HCT116 (cell line): ENCODE results near the gene ITGAV. TPM values are rescaled to one million over a fixed set of nuclear protein-coding genes. Genes with fewer than 3 reads are reported as not detected.

Experiments used
- ATAC-seq: fragments of 200-7000 bp; cut with Tn5 transposase; 2 replicates; pipeline ENCODE4 v1.9.1; 2020; ENCODE audit warnings: mild to moderate bottlenecking, moderate library complexity
- BruUV-seq: library from RNA; stranded (reverse); fragments of 400-500 nt; replicated peaks from 2 replicates; lab custom pipeline; 2021; lab: Mats Ljungman, UMichigan
- CTCF ChIA-PET: fragments of 300-600 bp; sonication (Branson Sonifier 250); formaldehyde crosslinking; loops from one replicate; lab custom pipeline; 2021; ENCODE audit warnings: antibody characterized with exemption; lab: Charles Lee
- POLR2A ChIA-PET: fragments of 300-600, 350-600 bp; sonication (Branson Sonifier 250); formaldehyde crosslinking; loops from one replicate; lab custom pipeline; 2021; ENCODE audit warnings: antibody characterized with exemption; lab: Charles Lee
- RAD21 ChIA-PET, 2 experiments: fragments of 300-600 bp; sonication (Branson Sonifier 250); formaldehyde crosslinking; loops; one replicate each; lab custom pipeline; 2023; ENCODE audit warnings: low total read pairs in 2 of 2; ENCODE audit not compliant: uncharacterized antibody in 2 of 2, unreplicated experiment in 2 of 2, low non-redundant PET in 1 of 2; lab: Charles Lee
- DNase-seq: peaks from one replicate; pipeline ENCODE4 v3.0.0-alpha.2; 2010; ENCODE audit warnings: low read depth, low spot score
- H2AFZ ChIP-seq: fragments of 200-600 bp; shearing (Covaris generic), sonication (generic); 2 replicates; pipeline ENCODE4 v1.6.1; 2017; ENCODE audit warnings: low read depth, mixed run types, mixed read lengths, antibody characterized with exemption, low read length; ENCODE audit not compliant: poor library complexity, severe bottlenecking
- H3K27ac ChIP-seq: 2 replicates; pipeline ENCODE4 v1.5.1; 2012; ENCODE audit warnings: low read depth, low read length
- H3K27me3 ChIP-seq: fragments of 200-600 bp; sonication (generic); 2 replicates; pipeline ENCODE4 v1.6.1; 2016; ENCODE audit warnings: mixed run types, low read length, mixed read lengths; ENCODE audit not compliant: insufficient read depth
- H3K36me3 ChIP-seq, 2 experiments: fragments of 200-500 bp in 1 of 2; fragments of 200-600 bp in 1 of 2; sonication (Bioruptor generic) in 1 of 2; sonication (generic) in 1 of 2; 2 replicates each; pipeline versions ENCODE4 v1.5.1 to v1.6.1; 2014 to 2016; ENCODE audit warnings: low read length in 2 of 2, inconsistent platforms in 1 of 2, mixed read lengths in 1 of 2, mixed run types in 1 of 2; ENCODE audit not compliant: insufficient read depth in 2 of 2, control insufficient read depth in 1 of 2
- H3K4me1 ChIP-seq, 2 experiments: fragments of 200-600 bp in 1 of 2; sonication (generic) in 1 of 2; 2 replicates each; pipeline versions ENCODE4 v1.5.1 to v1.6.1; 2012 to 2017; ENCODE audit warnings: low read length in 2 of 2, inconsistent platforms in 1 of 2, mild to moderate bottlenecking in 1 of 2, mixed read lengths in 1 of 2, mixed run types in 1 of 2, moderate library complexity in 1 of 2; ENCODE audit not compliant: insufficient read depth in 2 of 2, control insufficient read depth in 1 of 2
- H3K4me2 ChIP-seq: fragments of 200-600 bp; sonication (generic); 2 replicates; pipeline ENCODE4 v1.6.1; 2017; ENCODE audit warnings: mixed run types, low read length, mixed read lengths
- H3K4me3 ChIP-seq, 2 experiments: fragments of 200-600 bp in 1 of 2; sonication (generic) in 1 of 2; replicated peaks in 1 of 2; 2 replicates each; pipeline ENCODE4 v1.5.1; 2011 to 2016; ENCODE audit warnings: low read length in 2 of 2, control low read depth in 1 of 2, low read depth in 1 of 2, mild to moderate bottlenecking in 1 of 2, mixed read lengths in 1 of 2, mixed run types in 1 of 2
- H3K79me2 ChIP-seq: fragments of 200-600 bp; sonication (generic); 2 replicates; pipeline ENCODE4 v1.6.1; 2017; ENCODE audit warnings: mild to moderate bottlenecking, mixed run types, low read length, moderate library complexity, mixed read lengths; ENCODE audit not compliant: insufficient read depth
- H3K9ac ChIP-seq: fragments of 200-600 bp; sonication (generic); 2 replicates; pipeline ENCODE4 v1.6.1; 2016; ENCODE audit warnings: low read length, mixed read lengths
- H3K9me2 ChIP-seq: fragments of 200-600 bp; sonication (generic), shearing (Covaris generic); 2 replicates; pipeline ENCODE4 v1.6.1; 2017; ENCODE audit warnings: mixed run types, mild to moderate bottlenecking, moderate library complexity; ENCODE audit not compliant: insufficient read depth
- H3K9me3 ChIP-seq, 2 experiments: fragments of 200-500 bp in 1 of 2; fragments of 200-600 bp in 1 of 2; sonication (Bioruptor generic) in 1 of 2; sonication (generic) in 1 of 2; 2 replicates each; pipeline ENCODE4 v1.6.1; 2014 to 2017; ENCODE audit warnings: low read length in 2 of 2, mixed read lengths in 2 of 2, inconsistent platforms in 1 of 2, low read depth in 1 of 2, mild to moderate bottlenecking in 1 of 2, mixed run types in 1 of 2, moderate library complexity in 1 of 2; ENCODE audit not compliant: control insufficient read depth in 1 of 2, insufficient read depth in 1 of 2
- H4K20me1 ChIP-seq: fragments of 200-600 bp; sonication (generic), shearing (Covaris generic); 2 replicates; pipeline ENCODE4 v1.6.1; 2017; ENCODE audit warnings: mixed run types, mild to moderate bottlenecking, moderate library complexity; ENCODE audit not compliant: insufficient read depth
- CBX3 ChIP-seq: IDR thresholded peaks from 2 replicates; pipeline ENCODE4 v1.6.1; 2012; ENCODE audit warnings: low read depth
- EGR1 ChIP-seq: IDR thresholded peaks from 2 replicates; pipeline ENCODE4 v1.6.1; 2012; ENCODE audit warnings: low read depth
- ELF1 ChIP-seq: IDR thresholded peaks from 2 replicates; pipeline ENCODE4 v1.6.1; 2012; ENCODE audit warnings: low read depth, borderline replicate concordance
- EZH2 ChIP-seq: fragments of 200-600 bp; sonication (generic); IDR thresholded peaks from 2 replicates; pipeline ENCODE4 v1.6.1; 2017; ENCODE audit warnings: antibody characterized with exemption, mixed run types
- EZH2phosphoT487 ChIP-seq: fragments of 200-600 bp; IDR thresholded peaks from 2 replicates; pipeline ENCODE4 v1.6.1; 2018; ENCODE audit warnings: antibody characterized with exemption, borderline replicate concordance
- FOSL1 ChIP-seq: IDR thresholded peaks from 2 replicates; pipeline ENCODE4 v1.6.1; 2012; ENCODE audit warnings: low read depth
- JUND ChIP-seq: IDR thresholded peaks from 2 replicates; pipeline ENCODE4 v1.6.1; 2012
- POLR2A ChIP-seq: IDR thresholded peaks from 2 replicates; pipeline ENCODE4 v1.7.0; 2011; ENCODE audit warnings: borderline replicate concordance; ENCODE audit not compliant: insufficient read depth, insufficient read length; ENCODE audit errors: extremely low read depth
- POLR2AphosphoS5 ChIP-seq: IDR thresholded peaks from 2 replicates; pipeline ENCODE4 v1.6.1; 2011; ENCODE audit warnings: mild to moderate bottlenecking, low read depth, low read length, moderate library complexity
- REST ChIP-seq: IDR thresholded peaks from 2 replicates; pipeline ENCODE4 v1.6.1; 2012; ENCODE audit warnings: low read depth
- SIN3A ChIP-seq: IDR thresholded peaks from 2 replicates; pipeline ENCODE4 v1.6.1; 2012; ENCODE audit warnings: low read depth
- SP1 ChIP-seq: IDR thresholded peaks from 2 replicates; pipeline ENCODE4 v1.6.1; 2012; ENCODE audit warnings: low read depth
- SRF ChIP-seq: IDR thresholded peaks from 2 replicates; pipeline ENCODE4 v1.6.1; 2012; ENCODE audit warnings: low read depth
- TCF7L2 ChIP-seq: IDR thresholded peaks from 2 replicates; pipeline ENCODE4 v1.7.0; 2011; ENCODE audit warnings: borderline replicate concordance, inconsistent platforms; ENCODE audit not compliant: insufficient read depth, insufficient read length; ENCODE audit errors: extremely low read depth
- ZFX ChIP-seq: fragments of 450-650 bp; IDR thresholded peaks from 2 replicates; pipeline ENCODE4 v1.6.1; 2017
- intact Hi-C: fragments of 100-400 bp; cut with micrococcal nuclease; formaldehyde crosslinking; loops from 2 replicates; pipeline ENCODE4 v1.10.0; 2022
- total RNA-seq: library from RNA; stranded (reverse); gene quantifications from one replicate; pipeline ENCODE4 v1.2.1, GENCODE V29; 2021; ENCODE audit not compliant: unreplicated experiment
- TF ChIP-seq, protein P1 (sequence below): IDR thresholded peaks from 2 replicates; pipeline ENCODE4 v1.6.1; 2011; ENCODE audit warnings: mild to moderate bottlenecking, low read length, moderate library complexity; ENCODE audit not compliant: insufficient replicate concordance; ENCODE audit errors: extremely low read depth

The ITGAV gene
- total RNA-seq, 1 experiment from 2014 or later: 36.3 TPM

DNA sequence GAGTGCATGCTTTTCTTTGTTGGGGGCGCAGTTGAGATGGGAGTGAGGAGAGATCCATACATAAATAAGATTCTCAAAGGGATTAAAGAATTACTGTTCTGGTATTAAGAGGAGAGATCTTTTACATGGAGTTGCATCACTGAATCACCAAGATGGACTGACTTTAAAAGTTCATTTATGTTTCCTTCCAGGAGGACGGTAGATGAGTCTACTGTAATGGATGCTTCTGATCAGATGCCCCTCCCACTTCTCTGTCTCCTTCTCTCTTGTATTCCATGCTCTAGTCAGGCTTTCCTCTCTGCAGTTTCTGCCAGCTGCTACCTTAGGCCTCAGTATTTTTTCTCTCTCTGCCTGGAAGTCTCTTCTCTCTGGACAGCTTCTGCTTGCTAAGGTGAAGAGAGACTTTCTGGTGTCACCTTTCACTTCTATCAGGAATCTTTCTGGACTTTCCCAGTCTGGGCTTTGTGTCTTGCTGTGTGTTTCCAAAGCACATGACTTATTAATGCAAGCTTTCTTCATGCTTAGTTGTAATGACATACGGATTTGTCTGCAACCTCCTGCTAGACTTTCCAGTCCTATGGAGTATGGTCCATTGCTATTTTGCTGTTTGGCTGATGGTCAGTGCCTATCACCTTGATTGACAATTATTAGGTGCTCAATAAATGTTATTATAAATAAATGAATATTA lies 127.6 kb downstream of the ITGAV start:
- Histone ChIP-seq H3K36me3 (no peaks in the 10 kb centered on the region), H2AFZ (no peak overlapping the region), H3K9me3 (no peaks in the 10 kb centered on the region), H4K20me1 (no peaks in the 10 kb centered on the region), H3K27ac (no peak overlapping the region), H3K9ac (no peak overlapping the region), H3K4me1 (no peaks in the 10 kb centered on the region), H3K4me3 (no peak overlapping the region), H3K79me2 (no peaks in the 10 kb centered on the region), H3K9me2 (no peaks in the 10 kb centered on the region), H3K27me3 (no peaks in the 10 kb centered on the region), H3K4me2 (no peak overlapping the region)
- intact Hi-C loops: no loop called here
- POLR2A ChIA-PET: no interaction called here
- BruUV-seq: no TSS peak
- RAD21 ChIA-PET: no interaction called here
- no peak for ATAC-seq
- CTCF ChIA-PET: no interaction called here
- DNase-seq: no peak
- no peak for TF ChIP-seq JUND
- no peak for TF ChIP-seq ZFX
- TF ChIP-seq CBX3: no peak
- TF ChIP-seq SRF: no peak

DNA sequence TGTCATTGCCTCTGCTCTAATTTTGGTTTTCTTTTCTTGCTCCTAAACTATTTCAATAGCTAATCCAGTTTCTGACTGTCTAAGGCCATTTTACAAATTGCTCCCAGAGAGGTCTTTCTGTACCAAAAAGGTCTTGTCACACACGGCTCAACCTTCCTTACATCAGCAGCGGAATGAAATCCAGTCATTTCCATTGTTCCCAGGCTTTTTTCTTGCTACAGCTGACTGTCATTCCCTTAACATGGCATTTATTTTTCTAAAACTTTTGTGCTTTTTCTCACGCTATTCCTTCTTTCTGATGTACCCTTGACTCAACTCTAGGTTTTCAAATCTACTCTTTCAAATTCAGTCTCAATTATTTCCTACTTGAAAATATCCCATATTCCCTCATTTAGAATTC lies 128.3 kb downstream of the ITGAV start:
- H3K27me3 ChIP-seq: no peaks in the 10 kb centered on the region
- H3K4me2 ChIP-seq: no peak overlapping the region
- no TSS peak for BruUV-seq
- ChIA-PET POLR2A (no interaction called here), RAD21 (no interaction called here), CTCF (no interaction called here)
- no peak overlapping the region for H3K4me3 ChIP-seq
- H3K9ac ChIP-seq: no peak overlapping the region
- no peak for DNase-seq
- ATAC-seq: no peak
- H3K79me2 ChIP-seq: no peaks in the 10 kb centered on the region
- H3K36me3 ChIP-seq: no peaks in the 10 kb centered on the region
- intact Hi-C loops: no loop called here
- H2AFZ ChIP-seq: no peak overlapping the region
- H3K4me1 ChIP-seq: no peaks in the 10 kb centered on the region
- H4K20me1 ChIP-seq: no peaks in the 10 kb centered on the region
- no peak overlapping the region for H3K27ac ChIP-seq
- H3K9me2 ChIP-seq: no peaks in the 10 kb centered on the region
- no peaks in the 10 kb centered on the region for H3K9me3 ChIP-seq
- TF ChIP-seq POLR2A: no peak
- TF ChIP-seq EGR1: no peak
- no peak for TF ChIP-seq SRF
- TF ChIP-seq, protein P1, sequence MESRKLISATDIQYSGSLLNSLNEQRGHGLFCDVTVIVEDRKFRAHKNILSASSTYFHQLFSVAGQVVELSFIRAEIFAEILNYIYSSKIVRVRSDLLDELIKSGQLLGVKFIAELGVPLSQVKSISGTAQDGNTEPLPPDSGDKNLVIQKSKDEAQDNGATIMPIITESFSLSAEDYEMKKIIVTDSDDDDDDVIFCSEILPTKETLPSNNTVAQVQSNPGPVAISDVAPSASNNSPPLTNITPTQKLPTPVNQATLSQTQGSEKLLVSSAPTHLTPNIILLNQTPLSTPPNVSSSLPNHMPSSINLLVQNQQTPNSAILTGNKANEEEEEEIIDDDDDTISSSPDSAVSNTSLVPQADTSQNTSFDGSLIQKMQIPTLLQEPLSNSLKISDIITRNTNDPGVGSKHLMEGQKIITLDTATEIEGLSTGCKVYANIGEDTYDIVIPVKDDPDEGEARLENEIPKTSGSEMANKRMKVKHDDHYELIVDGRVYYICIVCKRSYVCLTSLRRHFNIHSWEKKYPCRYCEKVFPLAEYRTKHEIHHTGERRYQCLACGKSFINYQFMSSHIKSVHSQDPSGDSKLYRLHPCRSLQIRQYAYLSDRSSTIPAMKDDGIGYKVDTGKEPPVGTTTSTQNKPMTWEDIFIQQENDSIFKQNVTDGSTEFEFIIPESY: no peak
- no peak for TF ChIP-seq ZFX
- no peak for TF ChIP-seq EZH2
- no peak for TF ChIP-seq SIN3A
- no peak for TF ChIP-seq POLR2AphosphoS5
- no peak for TF ChIP-seq CBX3
- TF ChIP-seq TCF7L2: no peak
- TF ChIP-seq FOSL1: no peak
- no peak for TF ChIP-seq SP1
- no peak for TF ChIP-seq REST
- TF ChIP-seq EZH2phosphoT487: no peak
- TF ChIP-seq ELF1: no peak
- no peak for TF ChIP-seq JUND
